ENCODE results near the gene FLVCR2.
"Not testable (repeated sequence)": the region's sequence is repeated elsewhere in the genome, so short reads cannot be mapped to it uniquely, and the experiment has no call there.

FLVCR2 gene

DNA sequence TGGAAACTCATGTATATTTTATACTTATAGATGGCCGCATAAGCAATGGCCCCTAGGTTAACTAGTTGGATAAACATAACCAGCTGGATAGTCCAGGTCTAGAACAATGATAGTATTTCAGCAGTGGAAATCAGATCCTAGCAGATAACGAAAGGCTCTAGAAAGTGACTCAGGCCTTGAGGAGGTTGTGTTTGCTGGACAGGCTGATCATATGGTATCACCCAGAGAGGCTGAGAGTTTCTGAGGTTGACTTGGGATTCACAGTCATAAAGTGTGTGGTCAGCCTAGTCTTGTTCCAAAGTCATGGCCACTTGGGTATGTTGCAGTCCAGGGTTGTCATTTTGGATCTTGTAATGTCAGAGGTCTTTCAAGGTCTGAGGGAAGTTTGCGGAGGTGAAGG, 16.8 kb downstream of the FLVCR2 start:
- no peak for DNase-seq (ENCODE audit: low spot score)

DNA sequence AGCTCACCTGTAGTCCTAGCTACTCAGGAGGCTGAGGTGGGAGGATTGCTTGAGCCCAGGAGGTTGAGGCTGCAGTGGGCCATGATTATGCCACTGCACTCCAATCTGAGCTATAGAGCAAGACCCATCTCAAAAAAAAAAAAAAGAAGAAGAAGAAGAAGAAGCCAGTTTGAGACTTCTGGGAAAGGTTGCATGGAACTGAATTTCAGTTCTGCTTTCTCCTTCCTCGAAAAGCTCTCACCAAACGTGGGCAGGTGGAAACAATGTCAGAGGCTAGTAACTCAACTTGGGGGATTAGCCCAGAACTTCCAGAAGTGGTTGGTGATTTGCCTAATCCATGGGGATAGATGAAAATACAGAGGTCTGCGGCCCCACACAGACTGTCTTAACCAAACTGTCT, 18.7 kb downstream of the FLVCR2 start:
- DNase-seq (ENCODE audit: low spot score), result no peak

DNA sequence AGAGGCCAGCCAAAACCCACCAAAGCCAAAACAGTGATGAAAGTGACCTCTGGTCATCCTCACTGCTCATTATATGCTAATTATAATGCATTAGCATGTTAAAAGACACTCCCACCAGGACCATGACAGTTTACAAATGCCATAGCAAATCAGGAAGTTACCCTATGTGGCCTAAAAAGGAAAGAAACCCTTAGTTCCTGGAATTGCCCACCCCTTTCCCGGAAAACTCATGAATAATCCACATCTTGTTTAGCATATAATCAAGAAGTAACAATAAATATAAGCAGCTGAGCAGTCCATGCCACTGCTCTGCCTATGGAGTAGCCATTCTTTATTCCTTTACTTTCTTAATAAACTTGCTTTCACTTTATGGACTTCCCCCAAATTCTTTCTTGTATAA, 21.7 kb downstream of the FLVCR2 start:
- DNase-seq (ENCODE audit: low spot score), result not testable (repeated sequence)

DNA sequence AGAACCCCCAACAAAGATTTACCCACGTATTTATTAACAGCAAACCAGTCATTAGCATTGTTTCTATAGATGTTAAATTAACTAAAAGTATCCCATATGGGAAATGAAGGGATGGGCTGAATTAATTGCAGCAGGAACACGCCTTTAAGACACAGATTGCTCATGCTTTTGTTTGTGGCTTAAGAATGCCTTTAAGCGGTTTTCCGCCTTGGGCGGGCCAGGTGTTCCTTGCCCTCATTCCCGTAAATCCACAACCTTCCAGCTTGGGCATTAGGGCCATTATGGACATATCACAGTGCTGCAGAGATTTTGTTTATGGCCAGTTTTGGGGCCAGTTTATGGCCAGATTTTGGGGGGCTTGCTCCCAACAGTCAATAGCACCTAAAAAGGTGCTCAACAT, 22.6 kb downstream of the FLVCR2 start:
- DNase-seq (ENCODE audit: low spot score), result not testable (repeated sequence)

DNA sequence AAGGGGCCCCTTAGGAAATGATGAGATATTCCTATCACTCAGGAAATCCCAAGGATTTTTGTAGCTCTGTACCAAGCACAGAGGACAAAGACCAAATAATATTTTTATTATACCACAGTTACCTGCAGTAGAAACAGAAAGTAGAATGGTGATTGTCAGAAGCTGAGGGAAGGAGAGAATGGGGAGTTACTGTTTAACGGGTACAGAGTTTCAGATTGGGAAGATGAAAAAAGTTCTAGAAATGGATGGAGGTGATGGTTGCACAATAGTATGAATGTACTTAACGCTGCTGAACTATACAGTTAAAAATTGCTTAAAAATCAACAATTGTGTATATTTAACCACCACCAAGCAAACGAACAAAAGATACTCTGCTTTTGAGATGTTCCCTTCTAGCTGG, 24.1 kb downstream of the FLVCR2 start:
- no peak for DNase-seq (ENCODE audit: low spot score)

DNA sequence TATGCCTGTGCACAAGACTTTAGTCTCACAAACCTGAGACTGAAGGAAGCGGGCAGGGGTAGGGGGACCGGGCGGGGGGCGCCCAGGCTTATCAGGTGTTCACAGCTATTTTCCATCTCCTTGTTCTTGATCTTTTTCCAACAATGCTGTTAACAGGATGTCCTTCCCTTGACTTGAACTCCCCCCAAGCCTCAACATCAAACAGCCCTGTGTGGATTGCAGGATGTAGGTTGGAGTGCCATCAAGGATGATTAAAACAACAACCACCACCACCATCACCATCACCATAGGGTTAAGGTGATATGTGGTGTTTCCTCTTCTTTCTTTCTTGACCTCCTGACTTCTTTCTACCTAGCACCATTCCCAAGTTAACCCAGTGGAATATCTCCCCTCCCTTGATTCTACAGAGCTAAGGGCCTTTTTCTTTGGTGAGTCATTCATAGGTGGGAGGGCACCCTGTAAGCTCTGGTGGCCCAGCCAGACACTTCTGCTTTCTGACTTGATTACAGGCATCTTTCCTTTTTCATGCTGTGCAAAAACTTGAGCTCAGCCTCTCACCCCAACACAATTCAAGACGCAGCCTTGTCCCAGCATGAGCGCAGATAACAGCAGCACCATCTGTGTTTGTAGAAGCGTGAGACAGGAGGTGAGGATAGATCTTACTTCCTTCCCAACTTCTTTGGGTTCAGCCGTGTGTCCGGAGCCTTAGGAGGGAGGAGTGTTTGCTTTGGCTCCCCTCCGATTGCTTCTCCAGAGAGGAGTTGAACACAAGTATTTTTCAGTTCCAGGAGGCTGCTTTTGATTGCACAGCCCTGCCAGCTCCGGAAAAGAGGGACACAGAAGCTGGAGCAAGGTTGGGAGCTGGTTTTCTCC, 26.8 kb downstream of the FLVCR2 start:
- no peak for DNase-seq (ENCODE audit: low spot score)

DNA sequence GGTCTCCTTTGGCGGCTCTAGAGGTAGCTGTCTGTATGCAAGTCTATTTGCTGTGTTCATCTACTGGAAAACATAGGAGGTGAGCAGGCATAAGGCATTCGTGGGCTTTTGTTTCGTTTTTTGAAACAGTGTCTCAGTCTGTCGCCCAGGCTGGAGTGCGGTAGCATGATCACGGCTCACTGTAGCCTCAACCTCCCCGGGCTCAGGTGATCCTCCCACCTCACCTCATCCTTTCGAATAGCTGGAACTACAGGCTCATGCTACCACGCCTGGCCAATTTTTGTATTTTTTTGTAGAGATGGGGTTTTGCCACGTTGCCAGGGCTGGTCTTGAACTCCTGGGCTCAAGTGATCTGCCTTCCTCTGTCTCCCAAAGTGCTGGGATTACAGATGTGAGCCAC, 27.5 kb downstream of the FLVCR2 start:
- DNase-seq (ENCODE audit: low spot score), result no peak

DNA sequence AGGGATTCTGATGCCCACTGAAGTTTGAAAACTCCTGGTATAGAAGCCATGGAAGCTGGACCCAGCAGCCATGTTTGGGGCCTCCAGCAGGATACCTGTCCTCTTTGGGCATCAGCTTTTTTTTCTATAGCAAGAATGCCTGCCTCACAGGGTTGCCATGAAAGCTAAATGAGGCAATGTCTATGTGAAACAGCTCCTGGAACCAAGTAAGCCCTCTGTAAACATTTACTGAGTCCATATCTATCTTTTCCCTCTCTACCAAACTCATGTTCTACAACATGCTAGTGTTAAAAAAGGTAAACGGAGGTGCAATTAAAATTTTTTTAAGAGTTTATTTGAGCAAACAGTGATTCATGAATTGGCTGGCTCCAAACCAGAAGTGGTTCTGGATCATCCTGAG, 28.6 kb downstream of the FLVCR2 start:
- no peak for DNase-seq (ENCODE audit: low spot score)

DNA sequence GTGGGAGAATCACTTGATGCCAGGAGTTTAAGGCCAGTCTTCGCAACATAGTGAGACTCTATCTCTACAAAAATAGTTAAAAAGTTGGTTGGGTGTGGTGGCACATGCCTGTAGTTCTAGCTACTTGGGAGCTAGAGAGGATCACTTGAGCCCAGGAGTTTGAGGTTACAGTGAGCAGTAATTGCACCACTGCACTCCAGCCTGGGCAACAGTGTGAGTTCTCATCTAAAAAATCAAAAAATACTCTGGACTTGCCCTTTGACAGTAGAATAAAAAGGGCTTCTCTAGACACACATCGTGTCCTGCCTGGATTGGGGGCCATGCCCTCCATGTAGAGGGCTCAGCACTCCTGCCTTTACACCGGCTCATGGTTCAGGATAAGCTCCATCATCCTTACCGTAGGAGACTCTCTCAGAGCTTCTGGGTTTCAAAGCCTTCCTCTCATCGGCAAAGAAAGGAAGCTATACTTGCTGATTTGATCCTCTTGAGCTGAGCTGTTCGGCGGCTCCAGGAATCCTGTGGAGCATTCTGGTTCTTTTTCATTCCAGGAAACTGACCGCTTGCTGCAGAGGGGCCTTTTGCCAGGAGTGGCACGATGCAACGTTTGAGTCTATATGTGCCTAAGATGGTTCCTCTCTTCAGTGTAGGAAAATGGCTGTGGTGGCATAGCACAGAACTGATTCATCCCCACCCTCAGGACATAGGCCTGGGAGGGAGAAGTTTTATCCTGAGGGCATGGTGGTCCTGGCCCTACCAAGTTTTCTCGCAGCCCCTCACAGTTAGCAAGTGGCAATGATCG, 29.6 kb downstream of the FLVCR2 start:
- no peak for DNase-seq (ENCODE audit: low spot score)

DNA sequence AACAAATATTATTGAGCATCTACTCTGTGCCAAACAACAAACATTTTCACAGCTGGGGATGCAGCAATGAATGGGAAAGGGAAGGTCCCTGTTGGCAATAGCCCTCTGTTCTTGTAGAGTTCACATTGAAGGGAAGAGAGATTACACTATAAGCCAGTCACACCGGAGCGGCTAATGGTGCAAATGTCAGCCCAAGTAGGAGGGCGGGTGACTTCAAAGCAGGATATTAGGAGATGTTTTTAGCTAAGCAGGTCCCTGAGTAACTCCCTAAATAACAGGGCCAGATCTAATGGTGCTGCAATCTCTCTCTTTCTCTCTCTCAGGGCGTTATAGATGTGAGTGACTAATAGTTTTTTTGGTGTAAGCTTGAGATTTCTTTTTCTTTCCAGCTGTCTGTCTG, 30.7 kb downstream of the FLVCR2 start:
- no peak for DNase-seq (ENCODE audit: low spot score)

DNA sequence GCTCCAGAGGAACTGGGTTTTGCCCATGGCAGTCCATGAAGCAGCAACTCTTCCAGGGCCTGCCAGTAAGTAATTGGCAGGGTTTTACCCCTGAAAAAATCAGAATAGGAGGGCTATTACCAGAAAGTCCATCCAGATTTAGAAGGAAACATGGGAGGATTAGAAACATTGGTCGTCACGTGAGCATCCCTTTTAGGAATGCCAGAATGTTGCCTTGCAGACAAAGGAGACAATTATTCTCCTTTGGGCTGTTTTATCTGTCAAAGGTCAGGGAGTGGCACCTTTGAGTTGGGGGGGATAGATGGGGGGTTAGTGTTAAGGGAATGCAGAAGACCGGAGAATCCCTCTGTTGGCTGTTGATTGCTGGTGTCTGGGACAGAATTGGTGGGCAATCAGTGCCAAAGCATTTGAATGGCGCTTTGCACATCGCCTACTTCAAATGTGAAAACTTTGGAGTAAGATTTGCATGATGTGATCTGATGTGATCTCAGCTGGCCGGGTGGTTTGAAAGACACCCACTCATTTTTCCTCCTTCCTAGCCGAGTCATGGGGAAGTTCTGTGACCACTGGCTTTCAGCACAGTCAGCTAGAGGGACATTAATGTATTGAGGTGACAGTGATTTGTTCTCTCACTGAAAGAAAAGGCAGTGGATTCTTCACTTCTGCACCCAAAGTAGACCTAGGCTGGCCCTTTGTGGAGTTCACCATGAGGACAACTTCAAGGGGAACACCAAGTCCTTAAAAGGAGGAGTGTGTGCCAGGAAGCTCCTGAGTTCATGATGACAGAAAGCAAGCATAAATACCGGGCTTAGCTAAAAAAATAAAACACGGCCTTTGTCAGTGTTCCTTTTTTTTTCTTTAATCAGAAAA, 31.4 kb downstream of the FLVCR2 start:
- no peak for DNase-seq (ENCODE audit: low spot score)

DNA sequence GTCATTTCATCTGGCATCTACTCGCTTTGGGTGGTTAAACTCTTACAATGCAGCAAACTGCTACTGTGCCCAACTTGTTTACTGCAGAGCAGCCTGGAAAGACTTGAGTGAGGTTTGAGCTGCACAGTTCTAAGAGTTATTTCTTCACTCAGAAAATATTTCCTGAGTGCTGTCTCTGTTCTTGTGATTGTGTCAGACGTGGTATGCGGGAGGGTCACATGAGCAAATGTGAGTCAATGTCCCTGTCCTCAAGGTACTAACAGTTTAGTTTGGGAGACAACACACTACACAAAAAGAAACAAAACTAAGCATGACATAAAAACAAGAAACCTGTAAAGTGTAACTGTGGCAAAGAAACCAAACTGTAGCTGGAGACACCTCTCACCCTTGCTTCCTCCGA, 32.4 kb downstream of the FLVCR2 start:
- no peak for DNase-seq (ENCODE audit: low spot score)

DNA sequence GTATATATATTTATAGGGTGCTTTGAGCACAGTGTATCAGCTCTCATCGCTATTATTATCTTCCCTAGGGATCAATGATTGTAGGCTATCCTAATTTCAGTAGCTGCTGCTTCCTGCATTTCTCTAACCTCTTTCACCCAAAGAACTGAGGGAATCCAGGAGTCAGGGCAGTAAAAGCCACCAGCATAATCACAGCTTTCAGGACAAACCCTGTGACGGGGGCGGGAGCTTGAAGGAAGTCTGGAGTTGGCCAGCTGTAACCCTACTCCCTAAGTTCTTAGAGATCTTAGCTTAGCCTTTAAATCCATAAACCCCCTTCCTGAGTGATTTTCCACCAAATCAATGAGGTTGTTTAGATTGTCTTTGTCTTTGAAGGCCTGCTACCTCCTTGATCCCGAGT, 33.7 kb downstream of the FLVCR2 start:
- DNase-seq (ENCODE audit: low spot score), result no peak

DNA sequence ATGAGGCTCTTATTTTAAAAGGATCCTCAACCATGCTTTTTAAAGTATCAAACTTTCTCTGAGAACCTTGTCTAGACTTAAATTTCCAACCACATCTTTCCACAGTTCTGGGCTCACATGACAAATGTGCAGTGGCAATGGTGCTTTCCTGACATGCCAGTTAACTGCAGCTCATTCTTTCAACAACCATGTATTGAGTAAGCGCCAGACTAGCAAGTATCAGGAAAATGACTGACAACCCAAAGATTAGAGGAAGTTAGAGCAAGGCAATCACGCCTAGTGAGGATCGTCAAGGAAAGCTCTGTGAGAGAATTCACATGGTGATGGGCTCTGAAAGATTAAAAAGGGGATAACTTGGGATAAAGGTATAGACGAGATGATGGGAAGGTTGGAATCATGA, 35.8 kb downstream of the FLVCR2 start:
- DNase-seq (ENCODE audit: low spot score), result no peak

DNA sequence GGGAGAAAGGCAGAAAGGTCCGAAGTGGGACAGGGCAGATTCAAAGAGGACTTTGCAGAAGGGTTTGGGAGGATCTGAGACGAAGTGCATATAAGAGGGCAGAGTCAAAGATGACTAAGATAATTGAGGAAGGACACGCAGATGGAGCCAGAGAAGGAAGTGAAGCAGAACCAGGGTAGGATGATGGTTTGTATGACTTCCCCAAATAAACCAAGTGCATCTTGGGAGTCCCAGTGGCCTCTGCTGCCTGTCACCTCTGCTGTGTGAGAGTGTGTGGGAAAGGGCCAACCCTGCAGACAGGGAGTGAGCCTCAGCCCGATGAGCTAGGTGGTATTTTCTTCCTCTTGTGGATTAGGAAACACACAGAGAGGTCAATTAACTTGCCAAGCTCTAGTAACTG, 36.8 kb downstream of the FLVCR2 start:
- no peak for DNase-seq (ENCODE audit: low spot score)

DNA sequence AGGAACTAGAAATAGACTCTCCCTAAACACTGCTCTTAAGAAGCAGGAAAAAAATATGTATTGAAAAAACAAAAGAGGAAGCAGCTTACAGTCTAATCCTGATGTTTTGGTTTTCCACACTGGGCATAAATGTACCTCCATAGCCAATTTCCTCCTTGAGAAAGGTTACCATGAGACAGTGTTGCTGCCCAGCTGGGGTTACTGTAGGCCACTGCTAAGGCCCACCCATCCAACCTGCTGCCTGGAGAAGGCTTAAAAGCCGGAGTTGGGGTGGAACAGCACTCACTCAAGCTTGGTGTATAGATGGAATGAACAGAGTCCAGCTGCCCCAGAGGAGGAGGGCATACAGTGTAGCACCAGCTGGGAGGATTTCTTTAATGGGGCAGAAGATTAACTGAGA, 41.1 kb downstream of the FLVCR2 start:
- no peak for DNase-seq (ENCODE audit: low spot score)

DNA sequence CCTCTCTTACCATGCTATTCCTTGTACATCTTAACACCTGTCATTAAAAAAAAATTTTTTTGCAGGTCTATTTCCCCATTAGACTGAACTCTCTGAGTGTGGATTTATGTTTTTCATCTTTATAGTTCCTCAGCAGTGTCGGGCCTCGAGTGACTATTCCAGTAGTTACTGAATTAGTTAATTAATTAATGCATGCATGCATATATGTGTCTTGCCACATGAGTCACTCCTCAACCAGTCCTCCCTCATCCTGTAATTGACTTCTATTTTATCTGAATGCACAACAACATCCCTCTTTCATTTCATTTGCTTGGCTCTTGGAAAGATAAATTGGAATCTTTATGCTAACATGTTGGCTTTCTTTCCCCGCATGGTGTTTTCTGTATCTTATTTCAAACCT, 46.6 kb downstream of the FLVCR2 start:
- DNase-seq (ENCODE audit: low spot score), result no peak

DNA sequence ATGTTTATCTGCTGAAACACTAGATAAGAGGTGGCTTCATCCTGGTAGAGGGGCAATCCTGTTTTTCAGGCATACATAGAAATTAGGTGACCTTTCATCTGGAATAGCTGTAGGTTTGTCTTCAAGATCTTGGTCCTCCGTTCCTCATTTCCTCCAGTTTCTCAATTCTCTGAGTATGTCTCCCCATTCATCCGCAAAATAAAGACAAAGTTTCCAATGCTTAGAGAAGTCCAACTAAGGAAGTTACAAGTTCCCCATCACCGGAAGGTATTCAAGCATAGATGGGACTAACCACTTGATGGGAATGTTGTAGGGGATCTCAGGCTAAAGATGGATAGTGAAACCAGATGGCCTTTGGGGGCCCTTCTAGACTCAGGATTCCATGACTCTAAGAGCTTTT, 48.0 kb downstream of the FLVCR2 start:
- no peak for DNase-seq (ENCODE audit: low spot score)

DNA sequence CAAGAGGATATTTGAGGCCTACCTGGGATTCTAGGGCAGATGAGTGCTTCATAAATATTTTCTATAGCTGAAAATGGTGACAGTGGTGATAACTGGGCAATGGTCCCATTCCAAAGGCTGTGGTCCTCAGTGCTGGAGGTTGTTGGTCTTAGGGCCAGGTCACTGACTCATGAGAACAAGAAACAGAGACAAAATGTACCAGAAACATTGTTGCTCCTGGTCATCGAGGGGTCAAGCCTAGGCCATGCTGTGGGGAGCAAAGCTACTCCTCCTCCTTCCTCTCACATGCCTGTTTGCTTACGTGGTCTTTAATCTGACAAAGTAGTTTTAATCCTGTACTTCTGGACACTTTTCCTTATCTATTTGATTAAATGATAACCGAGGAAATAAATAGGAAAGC, 48.4 kb downstream of the FLVCR2 start:
- no peak for DNase-seq (ENCODE audit: low spot score)

DNA sequence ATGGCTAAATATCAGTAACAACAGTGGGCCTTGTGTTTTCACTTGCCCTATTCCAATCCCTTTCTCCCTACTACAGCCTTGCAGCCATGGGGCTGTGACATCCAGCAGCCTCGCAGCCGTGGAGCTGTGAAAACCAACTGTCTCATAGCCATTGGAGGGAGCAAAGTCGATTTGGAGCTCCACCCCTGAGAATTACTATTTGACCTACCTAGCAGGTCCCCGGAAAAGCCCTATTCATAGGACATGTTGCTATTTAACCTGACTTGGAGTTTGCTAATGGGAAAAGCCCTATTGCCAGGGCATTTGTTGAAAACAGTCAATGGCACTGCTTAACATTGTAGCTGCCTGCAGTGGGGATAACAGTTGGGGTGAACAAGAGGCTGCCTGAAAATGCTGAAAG, 49.0 kb downstream of the FLVCR2 start:
- DNase-seq (ENCODE audit: low spot score), result no peak

DNA sequence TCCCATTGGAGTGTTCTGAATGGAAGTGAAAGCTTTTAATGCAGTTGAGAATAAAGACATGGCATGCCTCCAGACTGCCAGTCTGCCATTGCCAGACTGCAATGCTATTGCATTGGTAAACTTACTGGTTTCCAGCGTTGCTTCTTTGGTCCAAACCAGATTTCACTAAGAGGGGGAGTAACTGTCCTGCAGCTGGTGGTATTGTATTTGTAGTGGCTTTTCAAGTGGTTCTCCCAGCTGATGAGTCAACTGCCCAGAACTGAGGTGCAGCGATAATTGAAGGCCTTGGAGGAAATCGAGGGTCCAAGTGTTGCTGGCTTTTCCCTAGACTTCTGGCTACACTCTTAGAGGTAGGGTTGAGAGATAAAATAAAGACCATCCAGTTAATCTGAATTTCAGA, 50.4 kb downstream of the FLVCR2 start:
- DNase-seq (ENCODE audit: low spot score), result no peak

DNA sequence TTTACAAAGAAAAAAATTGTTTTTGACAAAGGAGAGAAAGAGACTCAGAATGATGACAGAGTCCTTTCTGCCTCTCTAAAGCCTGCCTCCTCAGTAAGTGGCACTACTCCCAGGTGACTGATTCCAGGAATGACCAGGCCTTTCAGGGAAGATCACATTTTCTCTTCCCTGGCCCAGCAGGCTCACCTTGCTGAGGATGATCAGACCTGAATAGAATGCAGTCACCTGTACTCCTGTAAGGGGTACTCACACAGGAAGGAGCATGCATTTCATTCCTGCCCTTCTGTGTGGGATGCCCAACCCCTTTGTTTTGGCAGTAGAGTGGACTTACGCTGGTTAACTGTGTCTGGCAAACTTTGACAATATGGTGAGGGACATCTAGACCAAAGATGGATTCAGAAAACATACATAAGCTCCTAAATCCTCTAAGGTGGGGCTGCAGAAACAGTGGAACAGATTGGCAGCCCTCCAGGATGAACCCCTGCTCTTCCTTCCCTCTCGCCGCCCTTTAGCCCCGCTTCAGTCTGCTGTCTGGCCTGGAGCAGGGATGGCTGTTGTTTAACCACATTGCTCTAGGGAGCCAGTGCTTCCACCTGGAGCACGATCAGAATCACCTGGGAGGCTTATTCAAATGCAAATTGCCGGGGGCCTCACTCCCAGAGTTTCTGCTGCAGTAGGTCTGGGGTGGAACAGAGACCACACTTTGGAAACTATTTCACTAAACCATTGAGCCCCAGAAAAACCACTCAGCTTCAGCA, 52.5 kb downstream of the FLVCR2 start:
- no peak for DNase-seq (ENCODE audit: low spot score)
